Liver (tissue), 3 donors: ENCODE data around the gene MPC2.

Experiments
- ATF3 ChIP-seq: IDR thresholded peaks from 2 replicates; pipeline ENCODE4 v1.6.1; 2016; ENCODE audit warnings: antibody characterized with exemption
- CTCF ChIP-seq: fragments of 150-350 bp; IDR thresholded peaks from 2 replicates; pipeline ENCODE4 v1.5.1; 2017; ENCODE audit warnings: improper control_type of control experiment, low read depth, low read length; ENCODE audit not compliant: missing input control
- EGR1 ChIP-seq, 2 donors: IDR thresholded peaks; 2 replicates each; pipeline ENCODE4 v1.6.1; 2016 to 2018; ENCODE audit warnings: antibody characterized with exemption in 2 of 2, low read depth in 2 of 2
- GABPA ChIP-seq, 2 donors: IDR thresholded peaks in 1 of 2; conservative IDR thresholded peaks in 1 of 2; 2 replicates each; pipeline ENCODE4 v1.6.1; 2016; ENCODE audit warnings: antibody characterized with exemption in 2 of 2, mild to moderate bottlenecking in 1 of 2, moderate library complexity in 1 of 2
- HNF4G ChIP-seq: IDR thresholded peaks from 2 replicates; pipeline ENCODE4 v1.6.1; 2016; ENCODE audit warnings: antibody characterized with exemption
- JUND ChIP-seq, 2 donors: IDR thresholded peaks; 2 replicates each; pipeline ENCODE4 v1.6.1; 2016; ENCODE audit warnings: antibody characterized with exemption in 2 of 2
- MAX ChIP-seq: IDR thresholded peaks from 2 replicates; pipeline ENCODE4 v1.6.1; 2016; ENCODE audit warnings: antibody characterized with exemption
- NR2F2 ChIP-seq: IDR thresholded peaks from 2 replicates; pipeline ENCODE4 v1.6.1; 2016; ENCODE audit warnings: antibody characterized with exemption
- RAD21 ChIP-seq, 2 donors: IDR thresholded peaks; 2 replicates each; pipeline ENCODE4 v1.6.1; 2016; ENCODE audit warnings: antibody characterized with exemption in 2 of 2, mild to moderate bottlenecking in 2 of 2
- RXRA ChIP-seq, 2 donors: IDR thresholded peaks; 2 replicates each; pipeline ENCODE4 v1.6.1; 2017 to 2018; ENCODE audit warnings: antibody characterized with exemption in 2 of 2, mild to moderate bottlenecking in 1 of 2
- SP1 ChIP-seq: IDR thresholded peaks from 2 replicates; pipeline ENCODE4 v1.6.1; 2018; ENCODE audit warnings: antibody characterized with exemption, mild to moderate bottlenecking
- TAF1 ChIP-seq: conservative IDR thresholded peaks from 2 replicates; pipeline ENCODE4 v1.6.1; 2016; ENCODE audit warnings: antibody characterized with exemption, mild to moderate bottlenecking
- YY1 ChIP-seq: IDR thresholded peaks from 2 replicates; pipeline ENCODE4 v1.6.1; 2016; ENCODE audit warnings: antibody characterized with exemption, mild to moderate bottlenecking
- donor health status: healthy.
- donor health status: healthy.

GRCh38 chr1:167977245-167977644 is 40.4 kb upstream of the MPC2 start:
- TF ChIP-seq CTCF: no peak
- no peak for TF ChIP-seq TAF1
- TF ChIP-seq ATF3: no peak
- TF ChIP-seq JUND (IDR thresholded peaks at IDR 0.05): no peak
- TF ChIP-seq HNF4G: no peak
- no peak for TF ChIP-seq EGR1 (IDR thresholded peaks at IDR 0.05; ENCODE audit: low read depth in 2 of 2)
- TF ChIP-seq SP1: no peak
- TF ChIP-seq YY1: no peak
- TF ChIP-seq RAD21 (IDR thresholded peaks at IDR 0.05): no peak
- no peak for TF ChIP-seq NR2F2
- no peak for TF ChIP-seq GABPA (IDR thresholded peaks at IDR 0.05 in 1 of 2, conservative IDR thresholded peaks at IDR 0.05 in 1 of 2)
- no peak for TF ChIP-seq MAX
- TF ChIP-seq RXRA (IDR thresholded peaks at IDR 0.05): no peak
